ENCODE measurements around the gene MMRN1.

DNA sequence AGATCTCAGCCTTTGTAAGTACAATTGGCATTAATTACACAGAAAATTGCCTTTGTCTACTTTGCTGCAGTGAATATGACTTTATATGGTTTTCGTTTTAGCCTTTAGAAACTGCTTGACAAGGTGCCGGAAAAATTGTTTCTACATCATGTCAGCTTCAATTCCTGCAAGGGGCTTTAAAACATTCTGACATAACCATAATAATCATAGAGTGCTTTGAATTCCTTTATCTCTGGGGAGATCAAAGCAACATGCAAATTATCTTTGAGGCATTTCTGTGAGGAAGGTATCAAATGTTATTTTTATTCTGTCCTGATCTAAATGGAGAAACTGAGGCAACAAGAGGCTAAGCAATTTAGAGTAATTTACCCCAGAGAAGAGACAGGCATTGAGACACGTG is 57.8 kb downstream of the MMRN1 start:
- TF ChIP-seq ZNF629 (tag by site-specific recombination; IDR thresholded peaks at IDR 0.05) (no peak), SALL2 (tag by site-specific recombination; IDR thresholded peaks at IDR 0.05; ENCODE audit: borderline replicate concordance) (no peak), ZNF274 (IDR thresholded peaks at IDR 0.05; ENCODE audit: low read length) (no peak), ZNF274 (tag by site-specific recombination; IDR thresholded peaks at IDR 0.05; ENCODE audit: borderline replicate concordance) (no peak), ZBTB8A (tag by site-specific recombination; IDR thresholded peaks at IDR 0.05) (no peak), MYNN (tag by site-specific recombination; IDR thresholded peaks at IDR 0.05; ENCODE audit: borderline replicate concordance) (no peak), ZSCAN30 (tag by site-specific recombination; IDR thresholded peaks at IDR 0.05) (no peak), ZNF174 (tag by site-specific recombination; IDR thresholded peaks at IDR 0.05) (no peak), TRIM28 (IDR thresholded peaks at IDR 0.05; ENCODE audit: borderline replicate concordance, low read length) (no peak), ZNF350 (tag by site-specific recombination; IDR thresholded peaks at IDR 0.05) (no peak)
- TF ChIP-seq, protein P1, sequence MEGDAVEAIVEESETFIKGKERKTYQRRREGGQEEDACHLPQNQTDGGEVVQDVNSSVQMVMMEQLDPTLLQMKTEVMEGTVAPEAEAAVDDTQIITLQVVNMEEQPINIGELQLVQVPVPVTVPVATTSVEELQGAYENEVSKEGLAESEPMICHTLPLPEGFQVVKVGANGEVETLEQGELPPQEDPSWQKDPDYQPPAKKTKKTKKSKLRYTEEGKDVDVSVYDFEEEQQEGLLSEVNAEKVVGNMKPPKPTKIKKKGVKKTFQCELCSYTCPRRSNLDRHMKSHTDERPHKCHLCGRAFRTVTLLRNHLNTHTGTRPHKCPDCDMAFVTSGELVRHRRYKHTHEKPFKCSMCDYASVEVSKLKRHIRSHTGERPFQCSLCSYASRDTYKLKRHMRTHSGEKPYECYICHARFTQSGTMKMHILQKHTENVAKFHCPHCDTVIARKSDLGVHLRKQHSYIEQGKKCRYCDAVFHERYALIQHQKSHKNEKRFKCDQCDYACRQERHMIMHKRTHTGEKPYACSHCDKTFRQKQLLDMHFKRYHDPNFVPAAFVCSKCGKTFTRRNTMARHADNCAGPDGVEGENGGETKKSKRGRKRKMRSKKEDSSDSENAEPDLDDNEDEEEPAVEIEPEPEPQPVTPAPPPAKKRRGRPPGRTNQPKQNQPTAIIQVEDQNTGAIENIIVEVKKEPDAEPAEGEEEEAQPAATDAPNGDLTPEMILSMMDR (tag by site-specific recombination; IDR thresholded peaks at IDR 0.05) = no peak
- TF ChIP-seq, protein P2, sequence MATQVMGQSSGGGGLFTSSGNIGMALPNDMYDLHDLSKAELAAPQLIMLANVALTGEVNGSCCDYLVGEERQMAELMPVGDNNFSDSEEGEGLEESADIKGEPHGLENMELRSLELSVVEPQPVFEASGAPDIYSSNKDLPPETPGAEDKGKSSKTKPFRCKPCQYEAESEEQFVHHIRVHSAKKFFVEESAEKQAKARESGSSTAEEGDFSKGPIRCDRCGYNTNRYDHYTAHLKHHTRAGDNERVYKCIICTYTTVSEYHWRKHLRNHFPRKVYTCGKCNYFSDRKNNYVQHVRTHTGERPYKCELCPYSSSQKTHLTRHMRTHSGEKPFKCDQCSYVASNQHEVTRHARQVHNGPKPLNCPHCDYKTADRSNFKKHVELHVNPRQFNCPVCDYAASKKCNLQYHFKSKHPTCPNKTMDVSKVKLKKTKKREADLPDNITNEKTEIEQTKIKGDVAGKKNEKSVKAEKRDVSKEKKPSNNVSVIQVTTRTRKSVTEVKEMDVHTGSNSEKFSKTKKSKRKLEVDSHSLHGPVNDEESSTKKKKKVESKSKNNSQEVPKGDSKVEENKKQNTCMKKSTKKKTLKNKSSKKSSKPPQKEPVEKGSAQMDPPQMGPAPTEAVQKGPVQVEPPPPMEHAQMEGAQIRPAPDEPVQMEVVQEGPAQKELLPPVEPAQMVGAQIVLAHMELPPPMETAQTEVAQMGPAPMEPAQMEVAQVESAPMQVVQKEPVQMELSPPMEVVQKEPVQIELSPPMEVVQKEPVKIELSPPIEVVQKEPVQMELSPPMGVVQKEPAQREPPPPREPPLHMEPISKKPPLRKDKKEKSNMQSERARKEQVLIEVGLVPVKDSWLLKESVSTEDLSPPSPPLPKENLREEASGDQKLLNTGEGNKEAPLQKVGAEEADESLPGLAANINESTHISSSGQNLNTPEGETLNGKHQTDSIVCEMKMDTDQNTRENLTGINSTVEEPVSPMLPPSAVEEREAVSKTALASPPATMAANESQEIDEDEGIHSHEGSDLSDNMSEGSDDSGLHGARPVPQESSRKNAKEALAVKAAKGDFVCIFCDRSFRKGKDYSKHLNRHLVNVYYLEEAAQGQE (tag by site-specific recombination; IDR thresholded peaks at IDR 0.05) = no peak
- TF ChIP-seq, protein P3, sequence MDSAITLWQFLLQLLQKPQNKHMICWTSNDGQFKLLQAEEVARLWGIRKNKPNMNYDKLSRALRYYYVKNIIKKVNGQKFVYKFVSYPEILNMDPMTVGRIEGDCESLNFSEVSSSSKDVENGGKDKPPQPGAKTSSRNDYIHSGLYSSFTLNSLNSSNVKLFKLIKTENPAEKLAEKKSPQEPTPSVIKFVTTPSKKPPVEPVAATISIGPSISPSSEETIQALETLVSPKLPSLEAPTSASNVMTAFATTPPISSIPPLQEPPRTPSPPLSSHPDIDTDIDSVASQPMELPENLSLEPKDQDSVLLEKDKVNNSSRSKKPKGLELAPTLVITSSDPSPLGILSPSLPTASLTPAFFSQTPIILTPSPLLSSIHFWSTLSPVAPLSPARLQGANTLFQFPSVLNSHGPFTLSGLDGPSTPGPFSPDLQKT (IDR thresholded peaks at IDR 0.05; ENCODE audit: borderline replicate concordance, low read depth, low read length) = no peak
- TF ChIP-seq, protein P4, sequence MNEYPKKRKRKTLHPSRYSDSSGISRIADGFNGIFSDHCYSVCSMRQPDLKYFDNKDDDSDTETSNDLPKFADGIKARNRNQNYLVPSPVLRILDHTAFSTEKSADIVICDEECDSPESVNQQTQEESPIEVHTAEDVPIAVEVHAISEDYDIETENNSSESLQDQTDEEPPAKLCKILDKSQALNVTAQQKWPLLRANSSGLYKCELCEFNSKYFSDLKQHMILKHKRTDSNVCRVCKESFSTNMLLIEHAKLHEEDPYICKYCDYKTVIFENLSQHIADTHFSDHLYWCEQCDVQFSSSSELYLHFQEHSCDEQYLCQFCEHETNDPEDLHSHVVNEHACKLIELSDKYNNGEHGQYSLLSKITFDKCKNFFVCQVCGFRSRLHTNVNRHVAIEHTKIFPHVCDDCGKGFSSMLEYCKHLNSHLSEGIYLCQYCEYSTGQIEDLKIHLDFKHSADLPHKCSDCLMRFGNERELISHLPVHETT (tag by site-specific recombination; IDR thresholded peaks at IDR 0.05) = no peak
- TF ChIP-seq, protein P5, sequence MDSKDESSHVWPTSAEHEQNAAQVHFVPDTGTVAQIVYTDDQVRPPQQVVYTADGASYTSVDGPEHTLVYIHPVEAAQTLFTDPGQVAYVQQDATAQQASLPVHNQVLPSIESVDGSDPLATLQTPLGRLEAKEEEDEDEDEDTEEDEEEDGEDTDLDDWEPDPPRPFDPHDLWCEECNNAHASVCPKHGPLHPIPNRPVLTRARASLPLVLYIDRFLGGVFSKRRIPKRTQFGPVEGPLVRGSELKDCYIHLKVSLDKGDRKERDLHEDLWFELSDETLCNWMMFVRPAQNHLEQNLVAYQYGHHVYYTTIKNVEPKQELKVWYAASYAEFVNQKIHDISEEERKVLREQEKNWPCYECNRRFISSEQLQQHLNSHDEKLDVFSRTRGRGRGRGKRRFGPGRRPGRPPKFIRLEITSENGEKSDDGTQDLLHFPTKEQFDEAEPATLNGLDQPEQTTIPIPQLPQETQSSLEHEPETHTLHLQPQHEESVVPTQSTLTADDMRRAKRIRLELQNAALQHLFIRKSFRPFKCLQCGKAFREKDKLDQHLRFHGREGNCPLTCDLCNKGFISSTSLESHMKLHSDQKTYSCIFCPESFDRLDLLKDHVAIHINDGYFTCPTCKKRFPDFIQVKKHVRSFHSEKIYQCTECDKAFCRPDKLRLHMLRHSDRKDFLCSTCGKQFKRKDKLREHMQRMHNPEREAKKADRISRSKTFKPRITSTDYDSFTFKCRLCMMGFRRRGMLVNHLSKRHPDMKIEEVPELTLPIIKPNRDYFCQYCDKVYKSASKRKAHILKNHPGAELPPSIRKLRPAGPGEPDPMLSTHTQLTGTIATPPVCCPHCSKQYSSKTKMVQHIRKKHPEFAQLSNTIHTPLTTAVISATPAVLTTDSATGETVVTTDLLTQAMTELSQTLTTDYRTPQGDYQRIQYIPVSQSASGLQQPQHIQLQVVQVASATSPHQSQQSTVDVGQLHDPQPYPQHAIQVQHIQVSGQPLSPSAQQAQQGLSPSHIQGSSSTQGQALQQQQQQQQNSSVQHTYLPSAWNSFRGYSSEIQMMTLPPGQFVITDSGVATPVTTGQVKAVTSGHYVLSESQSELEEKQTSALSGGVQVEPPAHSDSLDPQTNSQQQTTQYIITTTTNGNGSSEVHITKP (tag by site-specific recombination; IDR thresholded peaks at IDR 0.05) = no peak
